Transverse colon (tissue), 4 donors: Measurements from ENCODE around the gene GPS1. TPM values are rescaled to one million over a fixed set of nuclear protein-coding genes. Genes with fewer than 3 reads are reported as not detected.

Source experiments
- DNase-seq: peaks from one replicate; pipeline ENCODE4 v3.0.0-alpha.2; 2019
- H3K27ac ChIP-seq, 4 donors: fragments of 200-600 bp; sonication (generic); 2 replicates each; pipeline ENCODE4 v1.5.1; 2016 to 2018; ENCODE audit warnings: inconsistent platforms in 4 of 4
- H3K27me3 ChIP-seq: fragments of 200-600 bp; sonication (generic); 2 replicates; pipeline ENCODE4 v1.5.1; 2017; ENCODE audit warnings: inconsistent platforms
- H3K36me3 ChIP-seq, 4 donors: fragments of 200-600 bp; sonication (generic); 2 replicates each; pipeline ENCODE4 v1.5.1; 2017 to 2019; ENCODE audit warnings: inconsistent platforms in 4 of 4
- H3K4me1 ChIP-seq, 4 donors: fragments of 200-600 bp; sonication (generic); 2 replicates each; pipeline ENCODE4 v1.5.1; 2017 to 2020; ENCODE audit warnings: inconsistent platforms in 4 of 4
- H3K4me3 ChIP-seq, 4 donors: fragments of 200-600 bp; sonication (generic); 1 replicate in 1 of 4; 2 replicates in 3 of 4; pipeline versions ENCODE4 v1.5.1 to v1.6.1; 2017 to 2019; ENCODE audit warnings: inconsistent platforms in 4 of 4
- H3K9me3 ChIP-seq, 2 donors: fragments of 200-600 bp; sonication (generic); 2 replicates each; pipeline ENCODE4 v1.5.1; 2017 to 2019; ENCODE audit warnings: inconsistent platforms in 2 of 2
- EP300 ChIP-seq: sonication (generic); formaldehyde crosslinking; IDR thresholded peaks from one replicate; pipeline ENCODE4 v1.6.1; 2017; ENCODE audit warnings: antibody characterized with exemption, low read depth
- POLR2A ChIP-seq: fragments of 450-650 bp; IDR thresholded peaks from one replicate; pipeline ENCODE4 v1.6.1; 2016; ENCODE audit warnings: antibody characterized with exemption, mild to moderate bottlenecking, moderate library complexity
- POLR2AphosphoS5 ChIP-seq, 3 donors: sonication (generic); formaldehyde crosslinking; IDR thresholded peaks; one replicate each; pipeline ENCODE4 v1.6.1; 2016; ENCODE audit warnings: antibody characterized with exemption in 3 of 3
- WGBS, 2 donors: methylation state at CpG; one replicate each; pipeline ENCODE4 v1.1.5; 2018; ENCODE audit warnings: low coverage in 1 of 2; 5-methylcytosine and 5-hydroxymethylcytosine counted together
- in situ Hi-C, 4 donors: fragments of 200-750 bp; cut with MboI; loops; one replicate each; pipeline versions ENCODE4 v1.15.0 to v1.15.1; 2017; ENCODE audit warnings: low sequenced_read_pairs in 3 of 4, low pct_ligation_motif_present in 1 of 4, low pct_unique_long_range_greater_than_20kb in 1 of 4
- intact Hi-C: fragments of 100-400 bp; cut with DNase I; formaldehyde crosslinking; loops from one replicate; pipeline ENCODE4 v1.15.1; 2023; ENCODE audit warnings: low total_unique reads
- total RNA-seq, 4 donors: library from RNA; depleted of rRNA; stranded (reverse); fragments of >200 nt; gene quantifications; one replicate each; pipeline ENCODE4 v1.1.0, GENCODE V29; 2016
- TF ChIP-seq, protein P1 (sequence below), 5 experiments: fragments of 200-600 bp in 3 of 5; fragments of 450-650 bp in 2 of 5; sonication (generic) in 3 of 5; IDR thresholded peaks; 1 replicate in 2 of 5; 2 replicates in 3 of 5; pipeline ENCODE4 v1.5.1; 2016 to 2017; ENCODE audit warnings: antibody characterized with exemption in 5 of 5, inconsistent platforms in 3 of 5, mild to moderate bottlenecking in 2 of 5, moderate library complexity in 1 of 5

GPS1 gene
- total RNA-seq, 4 donors from 2014 or later = 42.0 to 160 (median 85.5) TPM

DNA sequence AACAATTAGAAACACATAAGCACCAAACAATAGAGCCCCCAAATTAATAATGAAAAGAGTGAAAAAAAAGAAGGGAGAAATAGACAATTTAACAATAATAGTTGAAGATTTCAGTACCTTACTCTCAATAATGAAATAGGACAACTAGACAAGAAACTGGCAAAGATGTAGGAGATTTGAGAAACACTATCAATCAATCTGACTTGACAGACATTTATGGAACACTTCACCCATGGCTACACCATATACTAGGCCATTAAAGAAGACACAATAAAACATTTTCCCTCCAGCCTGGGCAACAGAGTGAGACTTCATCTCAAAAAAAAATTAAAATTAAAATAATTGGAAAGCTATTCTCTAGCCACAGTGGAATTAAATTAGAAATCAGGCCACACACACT lies 18.9 kb downstream of the GPS1 start:
- no peaks in the 10 kb centered on the region for H3K27me3 ChIP-seq
- TF ChIP-seq POLR2AphosphoS5 (IDR thresholded peaks at IDR 0.05) = no peak
- TF ChIP-seq, protein P1, sequence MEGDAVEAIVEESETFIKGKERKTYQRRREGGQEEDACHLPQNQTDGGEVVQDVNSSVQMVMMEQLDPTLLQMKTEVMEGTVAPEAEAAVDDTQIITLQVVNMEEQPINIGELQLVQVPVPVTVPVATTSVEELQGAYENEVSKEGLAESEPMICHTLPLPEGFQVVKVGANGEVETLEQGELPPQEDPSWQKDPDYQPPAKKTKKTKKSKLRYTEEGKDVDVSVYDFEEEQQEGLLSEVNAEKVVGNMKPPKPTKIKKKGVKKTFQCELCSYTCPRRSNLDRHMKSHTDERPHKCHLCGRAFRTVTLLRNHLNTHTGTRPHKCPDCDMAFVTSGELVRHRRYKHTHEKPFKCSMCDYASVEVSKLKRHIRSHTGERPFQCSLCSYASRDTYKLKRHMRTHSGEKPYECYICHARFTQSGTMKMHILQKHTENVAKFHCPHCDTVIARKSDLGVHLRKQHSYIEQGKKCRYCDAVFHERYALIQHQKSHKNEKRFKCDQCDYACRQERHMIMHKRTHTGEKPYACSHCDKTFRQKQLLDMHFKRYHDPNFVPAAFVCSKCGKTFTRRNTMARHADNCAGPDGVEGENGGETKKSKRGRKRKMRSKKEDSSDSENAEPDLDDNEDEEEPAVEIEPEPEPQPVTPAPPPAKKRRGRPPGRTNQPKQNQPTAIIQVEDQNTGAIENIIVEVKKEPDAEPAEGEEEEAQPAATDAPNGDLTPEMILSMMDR (IDR thresholded peaks at IDR 0.05) = no peak
- TF ChIP-seq POLR2A = no peak
- TF ChIP-seq EP300 = no peak
- intact Hi-C loops (loop anchor here (5.0 kb wide), 1 partner anchor 257 kb away; no protein-coding TSS in a partner anchor), in situ Hi-C loops (no loop called here)
- no peak overlapping the region for H3K27ac ChIP-seq
- H3K4me3 ChIP-seq = no peak overlapping the region
- no peaks in the 10 kb centered on the region for H3K36me3 ChIP-seq
- no peak for DNase-seq
- H3K9me3 ChIP-seq = no peaks in the 10 kb centered on the region
- peaks cover 6 to 22% (median 10%) of the 10 kb centered on the region in 4 donors for H3K4me1 ChIP-seq

DNA sequence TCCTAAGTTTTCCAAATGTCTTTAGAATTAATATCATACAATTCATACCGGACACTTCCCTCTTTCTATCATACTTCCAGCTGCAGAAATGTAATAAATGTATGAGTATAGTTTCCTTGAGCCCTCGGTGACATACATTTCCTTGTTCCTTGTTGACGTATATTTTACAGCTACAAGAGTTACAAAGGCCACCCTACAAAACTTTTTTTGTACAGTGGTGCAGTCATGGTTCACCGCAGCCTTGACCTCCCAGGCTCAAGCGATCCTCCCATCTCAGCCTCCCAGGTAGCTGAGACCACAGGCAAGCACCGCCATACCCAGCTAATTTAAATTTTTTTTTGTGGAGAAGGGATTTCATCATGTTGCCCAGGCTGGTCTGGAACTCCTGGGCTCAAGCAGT lies 21.1 kb downstream of the GPS1 start:
- in situ Hi-C loops (no loop called here), intact Hi-C loops (loop anchor here (5.0 kb wide), 1 partner anchor 254 kb away; no protein-coding TSS in a partner anchor)
- H3K36me3 ChIP-seq = no peaks in the 10 kb centered on the region
- no peaks in the 10 kb centered on the region for H3K9me3 ChIP-seq
- H3K27ac ChIP-seq = peak overlapping the region; percentile 65 to 83 (median 74)
- WGBS, 2 donors = 58 to 59% methylated on average over 4 to 6 of the region's 6 CpGs
- TF ChIP-seq POLR2A = peak; percentile 32
- TF ChIP-seq EP300 = peak; percentile 25
- TF ChIP-seq, protein P1 (IDR thresholded peaks at IDR 0.05) = no peak
- peak in 1 of 3 donors; percentile 32 for TF ChIP-seq POLR2AphosphoS5 (IDR thresholded peaks at IDR 0.05)
- no peak overlapping the region for H3K4me3 ChIP-seq
- peak; percentile 54 for DNase-seq
- H3K4me1 ChIP-seq = peaks cover 0 to 14% (median 2%) of the 10 kb centered on the region in 4 donors
- no peaks in the 10 kb centered on the region for H3K27me3 ChIP-seq

- peaks cover 0 to 14% (median 2%) of the 10 kb centered on the region in 4 donors for H3K4me1 ChIP-seq
- H3K36me3 ChIP-seq = no peaks in the 10 kb centered on the region
- no peaks in the 10 kb centered on the region for H3K9me3 ChIP-seq
- WGBS, 2 donors = 78 to 88% methylated on average over 4 to 9 of the region's 9 CpGs
- TF ChIP-seq EP300 (no peak), POLR2AphosphoS5 (IDR thresholded peaks at IDR 0.05) (no peak), POLR2A (no peak)
- TF ChIP-seq, protein P1 (IDR thresholded peaks at IDR 0.05) = no peak
- in situ Hi-C loops = no loop called here
- H3K27ac ChIP-seq = peak overlapping the region; percentile 58 to 83 (median 73)
- no peak overlapping the region for H3K4me3 ChIP-seq
- H3K27me3 ChIP-seq = no peaks in the 10 kb centered on the region
- DNase-seq = no peak
- intact Hi-C loops = loop anchor here (5.0 kb wide), 1 partner anchor 254 kb away; no protein-coding TSS in a partner anchor
Observed at GRCh38 chr17:82073446-82073845, 21.7 kb downstream of the GPS1 start.

- intact Hi-C loops (no loop called here), in situ Hi-C loops (no loop called here)
- H3K27ac ChIP-seq = no peak overlapping the region
- H3K4me3 ChIP-seq = no peak overlapping the region
- no peaks in the 10 kb centered on the region for H3K27me3 ChIP-seq
- 75 to 83% methylated on average over 6 to 25 of the region's 25 CpGs for WGBS, 2 donors
- no peak for TF ChIP-seq EP300
- TF ChIP-seq POLR2A = no peak
- H3K4me1 ChIP-seq = peaks cover 0 to 14% (median 2%) of the 10 kb centered on the region in 4 donors
- no peak for DNase-seq
- H3K36me3 ChIP-seq = peaks cover 0 to 21% (median 3%) of the 10 kb centered on the region in 4 donors
- no peaks in the 10 kb centered on the region for H3K9me3 ChIP-seq
Observed at GRCh38 chr17:82076018-82076784, 24.5 kb downstream of the GPS1 start.
